GM19328 (cell line): ENCODE measurements around the gene STAT5A.
"Not testable (repeated sequence)": the region's sequence is repeated elsewhere in the genome, so short reads cannot be mapped to it uniquely, and the experiment has no call there.

Experiments
- ATAC-seq: cut with Tn5 transposase; IDR thresholded peaks from one replicate; pipeline ENCODE4 v1.9.1; 2021; ENCODE audit warnings: mild to moderate bottlenecking, moderate library complexity; ENCODE audit not compliant: unreplicated experiment

Gene STAT5A

DNA sequence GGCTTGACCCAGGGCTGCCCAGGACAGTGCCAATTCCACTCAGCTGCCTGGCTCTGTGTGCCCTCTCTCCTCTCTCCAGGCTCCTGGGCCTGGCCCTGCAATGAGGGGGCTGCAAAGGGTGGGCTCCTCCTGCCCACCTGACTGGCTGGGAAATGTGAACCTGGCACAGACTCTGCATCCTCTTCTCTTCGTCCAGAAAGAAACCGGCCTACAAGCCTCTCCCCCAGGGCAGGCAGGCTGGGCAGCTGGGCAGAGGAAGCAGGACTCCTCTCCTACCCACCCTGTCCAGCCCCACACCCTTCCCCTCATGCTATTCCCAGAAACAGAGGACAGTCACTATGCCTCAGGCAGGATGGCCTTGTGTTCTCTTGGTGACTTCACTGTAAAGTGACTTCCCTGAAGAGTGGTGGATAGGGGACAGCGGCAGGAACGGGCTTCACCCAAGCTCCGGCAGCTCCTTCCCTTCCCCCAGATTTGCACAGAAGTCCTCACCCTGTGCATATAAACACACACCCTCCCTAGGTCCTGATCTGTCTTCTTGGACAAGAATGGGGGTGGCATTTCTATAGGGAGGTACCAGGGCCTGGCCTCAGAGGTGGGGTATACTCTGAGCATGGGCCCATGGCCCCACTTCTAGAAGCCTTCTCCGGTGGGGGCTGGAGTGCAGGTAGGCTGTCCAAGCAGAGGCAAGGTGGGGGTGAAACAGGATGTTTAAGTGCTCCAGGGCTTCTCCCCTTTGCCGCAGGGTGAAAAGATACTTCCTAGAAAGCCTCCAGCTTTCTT lies 4.9 kb upstream of the STAT5A start:
- ATAC-seq: no peak

DNA sequence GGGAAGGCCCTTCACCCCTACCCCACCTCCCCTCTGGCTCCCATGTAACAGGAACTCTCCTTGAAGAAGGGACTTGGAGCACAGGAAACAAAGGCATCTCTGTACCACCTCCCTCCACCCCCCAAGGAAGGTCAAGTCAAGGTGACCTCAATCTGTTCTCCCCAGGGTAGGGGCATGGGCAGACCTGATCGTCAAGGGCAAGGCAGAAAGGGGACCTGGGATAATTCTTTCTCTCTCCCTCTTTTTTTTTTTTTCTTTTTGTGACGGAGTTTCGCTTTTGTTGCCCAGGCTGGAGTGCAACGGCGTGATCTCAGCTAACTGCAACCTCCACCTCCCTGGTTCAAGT lies 4.3 kb upstream of the STAT5A start:
- no peak for ATAC-seq

DNA sequence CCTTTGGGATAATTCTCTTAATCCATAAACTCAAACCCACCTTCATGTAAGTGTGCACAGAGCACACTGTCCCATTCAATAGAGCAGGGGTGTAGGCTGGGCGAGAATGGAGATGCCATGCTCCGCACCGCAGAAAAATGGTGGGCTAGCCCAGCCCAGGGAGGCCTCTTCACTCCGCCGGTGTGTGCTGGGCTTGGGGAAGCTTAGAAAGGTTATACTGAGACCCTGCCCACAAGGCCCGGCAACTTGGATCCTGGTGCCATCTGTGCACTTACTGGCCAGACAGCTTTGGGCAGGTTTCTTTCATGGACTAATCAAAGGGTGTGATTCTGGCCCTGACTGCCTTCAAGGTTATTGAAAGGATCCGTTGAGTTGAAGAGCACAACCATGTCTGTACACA lies 3.7 kb upstream of the STAT5A start:
- ATAC-seq: no peak

DNA sequence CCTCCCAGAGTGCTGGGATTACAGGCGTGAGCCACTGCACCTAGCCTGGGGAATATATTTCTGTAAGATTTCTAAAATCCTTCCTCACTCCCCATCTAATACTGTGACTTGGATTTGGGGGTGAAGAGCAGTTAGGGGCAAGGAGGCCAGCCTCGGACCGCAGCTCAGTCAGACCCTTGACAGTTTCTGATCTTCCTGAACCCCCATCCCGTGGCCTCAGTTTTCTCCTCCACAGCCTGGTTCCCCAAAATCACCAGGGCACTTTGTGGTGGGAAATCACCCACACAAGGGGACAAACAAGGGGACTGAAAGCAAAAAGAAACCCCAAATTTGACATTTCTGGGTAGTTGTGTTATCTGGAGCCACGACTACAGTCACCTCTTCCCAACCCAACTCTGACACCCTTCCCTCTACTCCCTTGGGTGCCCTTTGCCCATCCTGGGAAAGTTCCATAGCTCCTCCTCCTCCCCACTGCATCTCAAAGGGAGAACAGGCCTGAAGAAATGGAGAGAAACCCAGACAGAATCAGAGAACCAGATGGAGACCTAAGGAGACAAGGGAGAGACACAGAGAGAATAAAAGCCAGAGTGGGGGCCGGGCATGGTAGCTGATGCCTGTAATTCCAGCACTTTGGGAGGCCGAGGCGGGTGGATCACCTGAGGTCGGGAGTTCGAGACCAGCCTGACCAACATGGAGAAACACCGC lies 2.8 kb upstream of the STAT5A start:
- ATAC-seq: no peak

DNA sequence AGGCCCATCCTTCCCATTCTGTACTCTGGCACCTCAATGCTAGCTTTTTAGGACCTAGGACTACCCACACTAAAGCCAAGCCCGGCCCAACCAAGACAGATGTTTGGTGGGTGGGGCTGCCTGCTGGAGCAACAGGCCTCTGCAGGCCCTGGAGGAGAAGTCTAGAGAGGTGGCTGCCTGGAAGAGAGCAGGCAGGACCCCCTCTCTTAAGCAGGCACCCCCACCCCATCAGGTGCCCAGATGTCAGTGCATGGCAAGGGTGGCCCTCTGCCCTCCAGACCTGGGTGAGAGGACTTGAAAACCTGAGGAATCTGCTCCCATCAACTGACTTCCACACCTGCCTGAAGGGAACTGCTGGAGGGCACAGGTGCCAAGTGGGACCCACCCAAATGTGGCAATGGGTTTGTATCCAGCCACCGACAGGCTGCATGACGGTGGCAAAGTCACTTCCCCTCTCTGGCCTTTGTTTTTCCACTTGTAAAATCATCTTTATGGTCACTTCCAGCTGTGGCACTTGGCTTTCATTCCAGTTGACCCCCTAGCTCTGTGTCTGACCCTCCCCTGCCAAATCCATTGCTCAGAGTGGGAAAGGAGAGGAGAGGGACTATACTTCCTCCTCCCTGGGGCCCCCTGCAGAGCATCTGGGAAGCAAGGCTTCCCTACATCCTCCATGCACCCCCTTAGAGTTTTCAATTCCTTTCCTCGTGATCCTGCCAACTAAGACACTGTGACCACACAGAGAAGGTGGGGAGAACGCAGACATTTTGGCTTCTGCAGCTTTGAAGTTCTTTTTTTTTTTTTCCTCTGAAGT lies 1.7 kb upstream of the STAT5A start:
- no peak for ATAC-seq

DNA sequence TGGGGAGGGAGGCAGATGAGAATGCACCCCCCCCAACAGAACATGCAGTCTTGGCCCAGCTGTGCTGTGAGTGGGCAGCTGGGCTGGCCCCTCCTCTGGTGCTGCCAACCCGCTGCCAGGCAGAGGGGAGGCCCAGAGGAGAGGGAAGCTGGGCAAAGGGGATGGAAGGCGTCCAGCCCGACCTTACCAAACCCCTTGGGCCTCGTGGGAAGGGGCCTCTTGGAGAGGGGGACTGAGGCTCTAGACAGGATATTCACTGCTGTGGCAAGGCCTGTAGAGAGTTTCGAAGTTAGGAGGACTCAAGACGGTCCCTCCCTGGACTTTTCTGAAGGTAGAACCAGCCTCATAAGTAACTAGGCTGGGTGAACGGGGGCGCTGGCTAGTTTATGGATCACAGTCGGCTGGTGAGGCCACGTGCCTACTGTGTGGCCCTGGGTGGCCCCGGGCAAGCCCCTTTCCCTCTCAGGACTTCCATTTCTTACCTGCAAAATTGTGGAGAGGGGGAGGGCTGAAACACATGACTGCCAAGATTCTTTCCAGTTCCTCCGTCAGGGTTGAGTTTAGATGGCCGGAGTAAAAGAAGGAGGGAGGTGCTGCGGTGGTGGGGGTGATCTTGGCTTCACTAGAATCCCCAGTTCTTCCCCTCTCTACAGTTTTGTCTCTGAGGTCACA lies 857 bp upstream of the STAT5A start:
- ATAC-seq: no peak

DNA sequence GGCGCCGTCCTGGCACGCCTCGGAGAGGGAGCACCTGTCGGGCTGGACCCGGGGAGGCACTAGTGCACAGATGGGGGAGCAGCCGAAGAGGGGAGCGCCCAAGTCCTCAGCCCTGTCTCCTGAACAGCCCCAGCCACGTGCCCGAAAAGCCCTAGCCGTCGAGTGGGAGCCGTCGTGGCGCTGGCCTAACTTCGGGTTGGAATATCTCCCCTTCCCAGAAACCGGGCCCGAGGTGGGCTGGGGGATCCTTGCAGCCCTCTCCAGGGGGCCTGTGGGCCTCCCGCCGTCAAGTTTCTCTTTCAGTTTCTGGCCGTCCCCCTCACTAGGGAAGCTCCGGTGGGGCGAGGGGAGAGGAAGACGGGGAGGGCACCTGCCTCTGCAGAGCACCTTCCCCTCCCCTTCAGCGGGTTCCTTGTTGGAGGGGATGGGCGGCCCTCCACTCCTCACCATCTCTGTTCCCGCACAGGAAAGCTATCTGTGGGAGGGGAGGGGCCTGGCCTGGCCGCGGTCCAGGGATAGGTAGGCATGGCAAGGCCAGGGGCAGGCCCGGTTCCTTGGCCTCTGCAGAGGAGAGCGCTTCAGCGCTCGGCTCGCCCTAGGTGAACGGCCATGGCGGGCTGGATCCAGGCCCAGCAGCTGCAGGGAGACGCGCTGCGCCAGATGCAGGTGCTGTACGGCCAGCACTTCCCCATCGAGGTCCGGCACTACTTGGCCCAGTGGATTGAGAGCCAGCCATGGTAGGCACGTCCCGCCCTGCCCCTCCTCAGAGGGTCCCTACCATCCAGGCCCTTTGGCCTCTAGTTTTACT lies 709 bp downstream of the STAT5A start:
- no peak for ATAC-seq

DNA sequence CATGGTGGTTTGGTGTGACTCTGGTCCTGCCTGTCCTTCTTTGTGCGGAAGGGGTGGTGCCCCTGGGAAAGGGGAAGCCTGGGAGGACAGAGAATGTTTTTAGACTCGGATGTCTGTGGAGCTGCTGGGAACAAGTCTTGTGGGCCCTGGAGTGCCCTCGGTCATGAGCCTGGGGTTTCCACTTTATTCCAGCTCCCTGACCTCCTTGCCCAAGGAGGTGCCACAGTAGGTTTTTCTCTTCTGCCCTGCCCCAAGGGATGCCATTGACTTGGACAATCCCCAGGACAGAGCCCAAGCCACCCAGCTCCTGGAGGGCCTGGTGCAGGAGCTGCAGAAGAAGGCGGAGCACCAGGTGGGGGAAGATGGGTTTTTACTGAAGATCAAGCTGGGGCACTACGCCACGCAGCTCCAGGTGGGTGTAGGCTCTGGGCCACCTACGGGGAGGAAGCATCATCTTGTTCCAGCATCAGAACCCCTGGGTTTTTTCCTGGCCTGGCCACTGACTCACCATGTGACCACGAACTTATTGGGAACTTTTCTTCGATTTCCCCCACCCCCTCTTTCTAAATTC lies 1.4 kb downstream of the STAT5A start:
- no peak for ATAC-seq

DNA sequence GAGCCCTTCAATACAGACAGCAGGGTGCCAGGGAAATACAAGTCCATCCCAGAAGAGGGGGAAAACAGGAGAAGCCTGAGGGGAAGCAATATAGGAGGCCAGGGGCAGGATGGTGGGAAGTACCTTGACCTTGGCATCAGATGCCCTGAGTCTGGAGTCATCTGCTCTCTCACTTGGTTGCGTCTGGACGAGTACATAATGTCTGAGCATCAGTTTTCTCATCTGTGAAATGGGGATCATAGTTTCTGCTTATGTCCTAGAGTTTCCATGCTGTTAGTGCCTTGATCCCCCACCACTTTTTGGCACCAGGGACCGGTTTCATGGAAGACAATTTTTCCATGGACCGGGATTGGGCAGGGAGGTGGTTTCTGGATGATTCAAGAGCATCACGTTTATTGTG lies 2.3 kb downstream of the STAT5A start:
- no peak for ATAC-seq

DNA sequence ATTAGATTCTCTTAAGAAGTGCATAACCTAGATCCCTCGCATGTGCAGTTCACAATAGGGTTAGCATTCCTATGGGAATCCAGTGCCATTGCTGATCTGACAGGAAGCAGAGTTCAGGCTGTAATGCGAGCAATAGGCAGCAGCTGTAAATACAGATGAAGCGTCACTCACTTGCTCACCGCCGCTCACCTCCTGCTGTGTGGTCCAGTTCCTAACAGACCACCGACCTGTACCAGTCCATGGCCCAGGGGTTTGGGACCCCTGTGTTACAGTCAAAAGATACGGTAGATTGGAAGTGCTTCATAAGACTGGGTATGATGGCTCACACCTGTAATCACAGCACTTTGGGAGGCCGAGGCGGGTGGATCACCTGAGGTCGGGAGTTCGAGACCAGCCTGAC lies 2.8 kb downstream of the STAT5A start:
- no peak for ATAC-seq

DNA sequence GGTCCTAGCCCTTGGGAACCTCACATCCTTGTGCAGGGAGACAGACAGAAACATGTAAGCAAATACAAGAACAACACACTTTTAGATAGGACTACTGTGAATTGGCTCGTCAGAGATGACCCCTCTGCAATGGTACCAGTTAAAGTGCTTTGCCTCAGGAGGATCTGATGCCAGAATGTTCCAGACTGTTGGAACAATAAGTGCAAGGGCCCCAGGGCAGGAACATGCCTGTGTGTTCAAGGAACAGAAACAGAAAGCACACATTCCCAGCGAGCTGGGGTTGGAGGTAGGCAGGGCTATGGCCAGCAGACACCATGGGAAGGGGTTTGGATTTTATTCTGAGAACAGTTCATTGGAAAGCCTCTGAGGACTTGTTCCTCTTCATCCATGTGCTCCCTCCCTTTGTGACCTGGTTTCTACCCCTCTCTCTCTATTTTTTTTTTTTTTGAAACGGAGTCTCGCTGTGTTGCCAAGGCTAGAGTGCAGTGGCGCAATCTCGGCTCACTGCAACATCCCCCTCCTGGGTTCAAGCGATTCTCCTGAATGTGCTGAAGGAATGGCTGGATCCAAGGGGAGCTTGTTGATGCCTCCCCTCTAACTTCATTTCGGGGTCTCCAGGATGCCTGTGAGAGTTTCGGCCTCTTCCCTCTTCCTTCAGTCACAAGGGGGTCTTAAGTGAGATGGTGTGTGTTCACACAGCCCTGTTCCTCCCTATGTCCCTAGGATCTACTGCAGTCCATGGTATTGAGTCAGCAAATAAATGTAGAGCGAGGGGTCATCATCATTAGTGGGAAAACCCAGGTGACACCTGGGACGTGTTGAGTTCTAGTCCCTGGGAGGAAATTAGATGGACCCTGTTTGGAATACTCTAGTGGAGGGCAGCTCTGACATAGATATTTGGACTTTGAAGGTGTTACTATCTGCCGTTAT lies 6.4 kb downstream of the STAT5A start:
- no peak for ATAC-seq

DNA sequence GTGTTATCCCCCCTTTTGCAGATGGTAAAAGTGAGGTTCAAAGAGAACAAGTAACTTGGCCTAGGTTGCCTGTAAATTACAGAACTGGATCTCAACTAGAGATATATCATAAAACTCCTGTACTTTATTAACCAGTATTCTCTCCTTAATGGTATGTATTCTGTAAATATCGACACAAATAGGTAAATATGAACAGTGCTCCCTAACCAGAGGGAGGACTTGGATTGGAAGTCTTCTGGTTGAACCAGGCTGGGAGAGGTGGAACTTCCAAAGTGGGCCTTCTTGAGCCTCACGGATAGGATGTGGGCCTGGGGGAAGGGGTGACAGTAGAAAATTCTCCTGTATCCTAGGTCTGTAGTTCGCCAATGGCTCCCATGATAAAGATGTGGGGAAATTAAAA lies 7.7 kb downstream of the STAT5A start:
- ATAC-seq: no peak

DNA sequence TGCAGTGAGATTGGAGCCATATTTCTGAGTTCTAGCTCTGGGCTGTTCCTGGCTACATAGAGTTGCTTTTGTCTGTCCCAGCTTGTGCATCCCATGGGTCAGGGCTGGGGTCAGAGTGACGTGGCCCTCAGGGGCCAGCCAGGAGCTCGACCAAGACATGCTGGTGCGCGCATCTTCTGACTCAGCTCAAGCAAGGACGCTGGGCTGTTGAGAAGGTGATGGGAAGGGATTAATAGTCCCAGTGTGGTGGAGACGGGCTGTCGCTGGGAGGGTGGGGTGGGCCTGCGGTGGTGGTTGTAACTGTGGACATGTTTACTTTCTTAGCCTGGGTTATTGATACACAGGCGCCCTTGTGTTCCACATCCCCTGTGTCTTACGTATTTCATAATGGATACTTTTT lies 9.5 kb downstream of the STAT5A start:
- not testable (repeated sequence) for ATAC-seq

DNA sequence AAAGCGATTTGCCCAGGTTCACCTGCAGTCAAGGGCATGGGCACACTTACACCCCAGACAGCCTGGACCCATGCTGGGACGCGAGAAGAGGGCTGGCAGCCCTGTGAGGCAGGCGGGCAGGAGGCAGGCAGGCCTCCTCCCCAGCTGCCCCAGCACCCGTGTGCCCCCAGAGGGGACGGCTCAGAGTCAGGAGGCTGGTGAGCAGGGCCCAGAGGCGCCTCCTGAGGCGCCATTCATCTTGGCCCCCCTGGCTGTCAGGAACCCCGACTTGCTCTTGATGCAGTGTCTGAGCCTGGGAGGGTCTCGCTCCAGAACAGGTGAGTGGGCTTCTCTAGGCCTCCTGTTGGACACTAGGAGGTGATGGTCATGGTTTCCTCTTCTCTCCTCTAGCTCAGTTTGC lies 11.1 kb downstream of the STAT5A start:
- ATAC-seq: not testable (repeated sequence)

DNA sequence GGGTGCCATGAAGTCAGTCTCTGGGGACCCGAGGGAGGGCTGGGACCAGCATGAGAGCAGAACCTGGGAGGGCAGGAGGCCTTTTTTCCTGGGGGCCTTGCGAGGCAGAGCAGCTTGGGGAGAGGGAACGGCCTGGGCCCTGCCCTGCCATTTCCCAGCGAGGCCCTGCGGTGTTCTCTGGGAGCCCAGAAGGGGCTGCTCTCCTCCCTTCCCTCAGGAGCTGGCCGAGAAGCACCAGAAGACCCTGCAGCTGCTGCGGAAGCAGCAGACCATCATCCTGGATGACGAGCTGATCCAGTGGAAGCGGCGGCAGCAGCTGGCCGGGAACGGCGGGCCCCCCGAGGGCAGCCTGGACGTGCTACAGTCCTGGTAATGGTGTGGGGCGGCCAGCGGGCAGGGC lies 11.6 kb downstream of the STAT5A start:
- not testable (repeated sequence) for ATAC-seq

DNA sequence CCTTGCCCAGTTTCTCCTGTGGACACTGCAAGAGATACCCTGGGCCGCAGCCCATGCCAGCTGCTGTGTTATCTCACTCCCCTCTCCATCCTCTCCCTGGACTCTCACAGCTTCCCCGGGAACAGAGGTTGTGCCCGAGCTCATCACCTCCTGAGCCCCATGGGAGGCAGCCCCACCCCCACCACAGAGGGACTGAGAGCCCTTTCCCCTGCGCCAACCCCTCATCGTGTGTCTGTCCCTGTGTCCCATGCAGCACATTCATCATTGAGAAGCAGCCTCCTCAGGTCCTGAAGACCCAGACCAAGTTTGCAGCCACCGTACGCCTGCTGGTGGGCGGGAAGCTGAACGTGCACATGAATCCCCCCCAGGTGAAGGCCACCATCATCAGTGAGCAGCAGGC lies 12.7 kb downstream of the STAT5A start:
- no peak for ATAC-seq

DNA sequence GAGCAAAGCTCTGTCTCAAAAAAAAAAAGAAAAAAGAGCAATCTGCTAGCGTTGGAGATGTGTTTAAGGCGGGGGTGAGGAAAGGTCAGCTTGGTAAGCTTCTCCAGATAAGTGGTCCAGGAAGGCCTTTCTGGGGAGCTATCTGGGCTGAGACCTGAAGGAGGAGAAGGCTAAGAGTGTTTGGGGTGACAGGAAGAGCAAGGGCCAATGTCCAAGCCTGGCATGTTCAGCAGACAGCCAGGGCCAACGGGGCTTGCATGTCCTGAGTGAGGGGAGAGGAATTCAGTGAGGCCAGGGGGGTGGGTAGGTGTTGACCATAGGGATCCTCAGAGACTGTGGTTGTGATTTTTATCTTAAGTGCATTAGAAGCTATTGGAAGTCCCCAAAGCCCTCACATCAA lies 15.4 kb downstream of the STAT5A start:
- ATAC-seq: no peak

DNA sequence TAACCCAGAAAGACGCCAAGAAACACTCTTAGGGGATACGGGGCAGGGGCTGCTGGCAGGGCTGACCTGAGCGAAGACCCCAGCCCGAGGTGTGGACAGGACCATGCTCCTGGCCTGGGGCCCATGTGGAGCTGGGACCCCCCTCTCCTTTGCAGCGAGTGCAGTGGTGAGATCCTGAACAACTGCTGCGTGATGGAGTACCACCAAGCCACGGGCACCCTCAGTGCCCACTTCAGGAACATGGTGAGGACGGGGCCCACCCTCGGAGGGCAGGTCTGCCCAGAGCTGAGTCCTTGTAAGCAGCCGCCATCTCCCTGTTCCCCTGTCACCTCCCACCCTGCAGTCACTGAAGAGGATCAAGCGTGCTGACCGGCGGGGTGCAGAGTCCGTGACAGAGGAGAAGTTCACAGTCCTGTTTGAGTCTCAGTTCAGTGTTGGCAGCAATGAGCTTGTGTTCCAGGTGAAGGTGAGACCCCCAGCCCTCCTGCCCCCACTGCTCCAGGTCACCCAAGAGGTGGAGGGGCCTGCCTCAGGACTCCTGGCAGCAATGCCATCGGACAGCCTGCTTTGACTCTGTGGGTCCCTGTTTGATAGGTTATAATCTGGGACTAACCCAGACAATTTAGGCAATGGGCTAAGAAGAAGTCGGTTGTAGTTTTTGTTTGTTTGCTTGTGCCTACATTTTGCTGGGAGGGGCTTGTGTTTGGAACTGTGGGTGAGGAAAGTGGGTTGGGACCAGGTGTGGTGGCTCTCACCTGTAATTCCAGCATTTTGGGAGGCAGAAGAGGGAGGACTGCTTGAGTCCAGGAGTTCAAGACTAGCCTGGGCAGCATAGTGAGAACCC lies 16.1 kb downstream of the STAT5A start:
- ATAC-seq: no peak
